IMR-90 (cell line): ENCODE results near the gene MPP4. TPM values are rescaled to one million over a fixed set of nuclear protein-coding genes. Genes with fewer than 3 reads are reported as not detected.

ENCODE experiments used
- ATAC-seq: fragments of 200-7000 bp; cut with Tn5 transposase; 2 replicates; pipeline ENCODE4 v1.9.1; 2020; ENCODE audit warnings: low read depth, mild to moderate bottlenecking, moderate library complexity
- BruUV-seq: library from RNA; stranded (reverse); fragments of 400-500 nt; replicated peaks from 2 replicates; lab custom pipeline; 2021; lab: Mats Ljungman, UMichigan
- CTCF ChIA-PET: fragments of 300-600 bp; formaldehyde crosslinking; extraction: SDS; loops from one replicate; lab custom pipeline; 2021; ENCODE audit warnings: antibody characterized with exemption; lab: Yijun Ruan, JAX
- POLR2A ChIA-PET: fragments of 300-600 bp; sonication (Branson Sonifier 250); formaldehyde crosslinking; loops from one replicate; lab custom pipeline; 2022; ENCODE audit warnings: antibody characterized with exemption; ENCODE audit not compliant: unreplicated experiment; lab: Charles Lee
- DNase-seq: peaks from one replicate; pipeline ENCODE4 v3.0.0; 2013
- H2AFZ ChIP-seq: replicated peaks from 2 replicates; pipeline ENCODE3; 2013; ENCODE audit warnings: low read length, mild to moderate bottlenecking; ENCODE audit not compliant: poor library complexity
- H2AK5ac ChIP-seq: 2 replicates; pipeline ENCODE4 v1.6.1; 2013; ENCODE audit warnings: low read depth, low read length, inconsistent platforms
- H2AK9ac ChIP-seq: replicated peaks from 2 replicates; pipeline ENCODE3; 2013; ENCODE audit warnings: mild to moderate bottlenecking, low read depth, low read length, moderate library complexity; ENCODE audit not compliant: poor library complexity
- H2BK120ac ChIP-seq: 2 replicates; pipeline ENCODE4 v1.6.1; 2013; ENCODE audit warnings: low read depth, low read length, inconsistent platforms
- H2BK15ac ChIP-seq: 3 replicates; pipeline ENCODE4 v1.6.1; 2013; ENCODE audit warnings: low read depth, low read length, inconsistent platforms
- H2BK20ac ChIP-seq: 2 replicates; pipeline ENCODE4 v1.6.1; 2013; ENCODE audit warnings: low read depth, mild to moderate bottlenecking, inconsistent platforms, low read length, moderate library complexity
- H2BK5ac ChIP-seq: 2 replicates; pipeline ENCODE4 v1.6.1; 2013; ENCODE audit warnings: mild to moderate bottlenecking, low read depth, low read length, inconsistent platforms; ENCODE audit not compliant: poor library complexity, severe bottlenecking
- H3K14ac ChIP-seq: replicated peaks from 2 replicates; pipeline ENCODE4 v1.6.1; 2013; ENCODE audit warnings: low read depth, low read length, inconsistent platforms
- H3K18ac ChIP-seq: 2 replicates; pipeline ENCODE4 v1.6.1; 2013; ENCODE audit warnings: low read depth, low read length, control low read depth
- H3K23ac ChIP-seq: 2 replicates; pipeline ENCODE4 v1.6.1; 2013; ENCODE audit warnings: low read depth, low read length, inconsistent platforms
- H3K27ac ChIP-seq: 2 replicates; pipeline ENCODE4 v1.5.1; 2013; ENCODE audit warnings: mild to moderate bottlenecking, control low read depth, low read length; ENCODE audit not compliant: insufficient read depth
- H3K27me3 ChIP-seq: 2 replicates; pipeline ENCODE4 v1.6.1; 2013; ENCODE audit warnings: low read length; ENCODE audit not compliant: control insufficient read depth, insufficient read depth
- H3K36me3 ChIP-seq: 2 replicates; pipeline ENCODE4 v1.6.1; 2013; ENCODE audit warnings: low read length, mixed read lengths; ENCODE audit not compliant: control insufficient read depth, insufficient read depth
- H3K4ac ChIP-seq: 2 replicates; pipeline ENCODE4 v1.6.1; 2013; ENCODE audit warnings: low read depth, low read length, inconsistent platforms
- H3K4me1 ChIP-seq: 2 replicates; pipeline ENCODE4 v1.6.1; 2013; ENCODE audit warnings: low read length, mixed read lengths; ENCODE audit not compliant: control insufficient read depth, insufficient read depth
- H3K4me2 ChIP-seq: 2 replicates; pipeline ENCODE4 v1.6.1; 2013; ENCODE audit warnings: low read depth, mild to moderate bottlenecking, control low read depth, low read length, moderate library complexity
- H3K4me3 ChIP-seq: 2 replicates; pipeline ENCODE4 v1.5.1; 2013; ENCODE audit warnings: low read depth, mild to moderate bottlenecking, control low read depth, low read length, moderate library complexity; ENCODE audit not compliant: insufficient read depth
- H3K56ac ChIP-seq: 2 replicates; pipeline ENCODE4 v1.6.1; 2013; ENCODE audit warnings: low read length, inconsistent platforms; ENCODE audit not compliant: insufficient read depth; ENCODE audit errors: extremely low read depth
- H3K79me1 ChIP-seq, 2 experiments: 2 replicates each; pipeline ENCODE4 v1.6.1; 2013; ENCODE audit warnings: low read length in 2 of 2, inconsistent platforms in 1 of 2, low read depth in 1 of 2
- H3K9ac ChIP-seq: 2 replicates; pipeline ENCODE4 v1.6.1; 2013; ENCODE audit warnings: low read depth, low read length, control low read depth
- H3K9me1 ChIP-seq: 2 replicates; pipeline ENCODE4 v1.6.1; 2013; ENCODE audit warnings: low read length, inconsistent platforms; ENCODE audit not compliant: insufficient read depth
- H3K9me3 ChIP-seq: 2 replicates; pipeline ENCODE4 v1.6.1; 2013; ENCODE audit warnings: low read length; ENCODE audit not compliant: control insufficient read depth, insufficient read depth
- H4K20me1 ChIP-seq: 2 replicates; pipeline ENCODE4 v1.6.1; 2013; ENCODE audit warnings: low read length, inconsistent platforms; ENCODE audit not compliant: insufficient read depth
- H4K5ac ChIP-seq: 2 replicates; pipeline ENCODE4 v1.6.1; 2013; ENCODE audit warnings: mild to moderate bottlenecking, low read depth, low read length, control low read depth
- H4K8ac ChIP-seq, 2 experiments: 2 replicates each; pipeline ENCODE4 v1.6.1; 2013; ENCODE audit warnings: low read depth in 2 of 2, low read length in 2 of 2, control low read depth in 1 of 2, inconsistent platforms in 1 of 2
- H4K91ac ChIP-seq: 2 replicates; pipeline ENCODE4 v1.6.1; 2013; ENCODE audit warnings: low read depth, low read length, inconsistent platforms; ENCODE audit not compliant: insufficient read depth
- CHD1 ChIP-seq: IDR thresholded peaks from 2 replicates; pipeline ENCODE4 v1.6.1; 2012; ENCODE audit warnings: low read depth, low read length, improper control_type of control experiment
- ELK1 ChIP-seq: fragments of 150-350 bp; IDR thresholded peaks from 2 replicates; pipeline ENCODE4 v1.6.1; 2016; ENCODE audit warnings: low read depth, mild to moderate bottlenecking, low read length, moderate library complexity, borderline replicate concordance
- FOS ChIP-seq: fragments of 150-350 bp; IDR thresholded peaks from 2 replicates; pipeline ENCODE4 v1.6.1; 2016; ENCODE audit warnings: low read depth, low read length
- MAFK ChIP-seq: IDR thresholded peaks from 2 replicates; pipeline ENCODE4 v1.6.1; 2012; ENCODE audit warnings: low read depth, low read length, improper control_type of control experiment
- MAZ ChIP-seq: IDR thresholded peaks from 2 replicates; pipeline ENCODE4 v1.6.1; 2012; ENCODE audit warnings: low read depth, mild to moderate bottlenecking, low read length, improper control_type of control experiment, moderate library complexity, borderline replicate concordance
- POLR2A ChIP-seq: IDR thresholded peaks from 2 replicates; pipeline ENCODE4 v1.6.1; 2012; ENCODE audit warnings: mild to moderate bottlenecking, low read depth, low read length
- RAD21 ChIP-seq: IDR thresholded peaks from 2 replicates; pipeline ENCODE4 v1.6.1; 2012; ENCODE audit warnings: low read length, improper control_type of control experiment
- SMC3 ChIP-seq: fragments of 150-350 bp; IDR thresholded peaks from 2 replicates; pipeline ENCODE4 v1.6.1; 2016; ENCODE audit warnings: low read depth, mild to moderate bottlenecking, antibody characterized with exemption, low read length, moderate library complexity
- WGBS, 2 experiments: methylation state at CpG; one replicate each; pipeline versions ENCODE4 v1.1.5 to v1.1.7; 2013; ENCODE audit warnings: missing lambda C conversion rate in 2 of 2; ENCODE audit not compliant: insufficient read length in 1 of 2; ENCODE audit errors: extremely low coverage in 2 of 2; 5-methylcytosine and 5-hydroxymethylcytosine counted together
- dilution Hi-C: fragments of 300-500 bp; cut with HindIII; formaldehyde crosslinking; loops from one replicate; pipeline ENCODE4 v1.14.3; 2018; ENCODE audit warnings: low sequenced_read_pairs; ENCODE audit not compliant: unreplicated experiment
- in situ Hi-C: fragments of 300-500 bp; cut with MboI; formaldehyde crosslinking; loops from 3 replicates; pipeline ENCODE4 v1.14.3; 2019; ENCODE audit warnings: low sequenced_read_pairs, inconsistent platforms, mixed read lengths
- intact Hi-C: fragments of 100-400 bp; cut with micrococcal nuclease; formaldehyde crosslinking; loops from 2 replicates; pipeline ENCODE4 v1.10.0; 2022
- polyA plus RNA-seq, 3 experiments: library from polyadenylated mRNA; depleted of rRNA; stranded (reverse); fragments of >200 nt; gene quantifications; 2 replicates each; pipeline ENCODE4 v1.2.3, GENCODE V29; 2012; ENCODE audit warnings: low replicate concordance in 1 of 3
- total RNA-seq: library from RNA; depleted of rRNA; stranded (reverse); fragments of >200 nt; gene quantifications from 2 replicates; pipeline ENCODE4 v1.2.3, GENCODE V29; 2012

Gene MPP4
- total and polyA plus RNA-seq, 2 of the 4 experiments (the other 2 are of a cell fraction): 11.8 to 14.9 TPM

GRCh38 chr2:201639205-201639604, 59.2 kb downstream of the MPP4 start:
- H3K9me1 ChIP-seq: peaks cover 2% of the 10 kb centered on the region; the same call in 1 of the 2 replicates
- CTCF ChIA-PET: no interaction called here
- no peak overlapping the region for H3K9ac ChIP-seq
- no peak overlapping the region for H3K27ac ChIP-seq
- peak; percentile 6 for DNase-seq
- no peaks in the 10 kb centered on the region for H4K20me1 ChIP-seq
- no peak overlapping the region for H3K4me3 ChIP-seq
- H3K36me3 ChIP-seq: peaks cover 16% of the 10 kb centered on the region
- no peak overlapping the region for H2AFZ ChIP-seq
- no peak overlapping the region for H3K56ac ChIP-seq
- H3K79me1 ChIP-seq: peaks cover 15 to 25% of the 10 kb centered on the region in 2 experiments; a peak in 3 of 4 replicates
- H3K23ac ChIP-seq: no peak overlapping the region
- no peak overlapping the region for H2BK5ac ChIP-seq
- H3K4ac ChIP-seq: no peak overlapping the region; the same call in 1 of the 2 replicates
- no peak overlapping the region for H2AK9ac ChIP-seq
- no peak overlapping the region for H2BK15ac ChIP-seq
- no peak overlapping the region for H3K4me2 ChIP-seq
- H4K5ac ChIP-seq: no peak overlapping the region
- WGBS, 2 experiments: no CpG with 5 or more reads among the region's 3 CpGs
- dilution Hi-C loops (no loop called here), intact Hi-C loops (no loop called here), in situ Hi-C loops (no loop called here)
- POLR2A ChIA-PET: no interaction called here
- no peak overlapping the region for H3K18ac ChIP-seq
- no peak overlapping the region for H3K14ac ChIP-seq
- no peaks in the 10 kb centered on the region for H3K9me3 ChIP-seq
- no peak overlapping the region for H4K91ac ChIP-seq
- peaks cover 4% of the 10 kb centered on the region for H3K4me1 ChIP-seq
- H2BK120ac ChIP-seq: no peak overlapping the region
- H3K27me3 ChIP-seq: no peaks in the 10 kb centered on the region
- H2BK20ac ChIP-seq: no peak overlapping the region
- TF ChIP-seq SMC3: no peak
- TF ChIP-seq POLR2A: no peak
- no peak for TF ChIP-seq CHD1
- TF ChIP-seq MAZ: no peak
- no peak for TF ChIP-seq MAFK
- TF ChIP-seq FOS: no peak
- no peak for TF ChIP-seq RAD21
- TF ChIP-seq ELK1: no peak
- H2AK5ac ChIP-seq: no peak overlapping the region
- no peak overlapping the region for H4K8ac ChIP-seq
- no peak for ATAC-seq
- BruUV-seq: no TSS peak
